Mesendoderm (in vitro differentiated cells): Measurements from ENCODE around the gene OR5K2. TPM values are rescaled to one million over a fixed set of nuclear protein-coding genes. Genes with fewer than 3 reads are reported as not detected.

Experiments
- DNase-seq: peaks from one replicate; pipeline ENCODE4 v3.0.0; 2013
- H2AK5ac ChIP-seq: 2 replicates; pipeline ENCODE4 v1.6.1; 2013; ENCODE audit warnings: low read length, inconsistent platforms
- H2BK120ac ChIP-seq: 2 replicates; pipeline ENCODE4 v1.6.1; 2013; ENCODE audit warnings: low read depth, mild to moderate bottlenecking, low read length, moderate library complexity, mixed read lengths
- H2BK15ac ChIP-seq: replicated peaks from 2 replicates; pipeline ENCODE4 v1.6.1; 2013; ENCODE audit warnings: low read depth, mild to moderate bottlenecking, moderate library complexity
- H2BK5ac ChIP-seq: 2 replicates; pipeline ENCODE4 v1.6.1; 2013; ENCODE audit warnings: low read length, inconsistent platforms
- H3K18ac ChIP-seq: 2 replicates; pipeline ENCODE4 v1.6.1; 2013; ENCODE audit warnings: mild to moderate bottlenecking, low read length, mixed read lengths
- H3K23ac ChIP-seq: one replicate; pipeline ENCODE4 v1.6.1; 2013; ENCODE audit warnings: low read length
- H3K27ac ChIP-seq: 2 replicates; pipeline ENCODE4 v1.5.1; 2013; ENCODE audit warnings: low read depth, mild to moderate bottlenecking, inconsistent platforms, low read length, moderate library complexity
- H3K27me3 ChIP-seq: 2 replicates; pipeline ENCODE4 v1.6.1; 2013; ENCODE audit warnings: low read length, control low read depth, mild to moderate bottlenecking, inconsistent platforms; ENCODE audit not compliant: insufficient read depth, poor library complexity
- H3K36me3 ChIP-seq: 2 replicates; pipeline ENCODE4 v1.6.1; 2013; ENCODE audit warnings: low read length, inconsistent platforms; ENCODE audit not compliant: control insufficient read depth, insufficient read depth
- H3K4ac ChIP-seq: one replicate; pipeline ENCODE4 v1.6.1; 2013; ENCODE audit warnings: low read depth, mild to moderate bottlenecking, low read length, moderate library complexity
- H3K4me1 ChIP-seq: 2 replicates; pipeline ENCODE4 v1.6.1; 2013; ENCODE audit warnings: low read depth, low read length, inconsistent platforms; ENCODE audit not compliant: control insufficient read depth
- H3K4me2 ChIP-seq: 2 replicates; pipeline ENCODE4 v1.6.1; 2013; ENCODE audit warnings: low read length
- H3K4me3 ChIP-seq: 2 replicates; pipeline ENCODE4 v1.5.1; 2013; ENCODE audit warnings: mild to moderate bottlenecking, low read length
- H3K56ac ChIP-seq: one replicate; pipeline ENCODE4 v1.6.1; 2013; ENCODE audit warnings: low read length
- H3K79me1 ChIP-seq: 2 replicates; pipeline ENCODE4 v1.6.1; 2013; ENCODE audit warnings: low read length, inconsistent platforms
- H3K79me2 ChIP-seq: 2 replicates; pipeline ENCODE4 v1.6.1; 2013; ENCODE audit warnings: mild to moderate bottlenecking, low read length; ENCODE audit not compliant: control insufficient read depth, insufficient read depth
- H3K9ac ChIP-seq: 2 replicates; pipeline ENCODE4 v1.6.1; 2013; ENCODE audit warnings: low read length, inconsistent platforms
- H4K5ac ChIP-seq: one replicate; pipeline ENCODE4 v1.6.1; 2013; ENCODE audit warnings: low read length
- H4K8ac ChIP-seq: one replicate; pipeline ENCODE4 v1.6.1; 2013; ENCODE audit warnings: low read depth, mild to moderate bottlenecking, control low read depth, low read length, moderate library complexity
- WGBS: extraction: QIAGEN DNeasy Blood & Tissue Kit; methylation state at CpG from one replicate; pipeline ENCODE4 v1.1.7; 2013; ENCODE audit warnings: low lambda C conversion rate, missing lambda C conversion rate; ENCODE audit not compliant: insufficient coverage; ENCODE audit errors: extremely low coverage; 5-methylcytosine and 5-hydroxymethylcytosine counted together
- polyA plus RNA-seq, 2 experiments: library from polyadenylated mRNA; stranded (reverse); fragments of 200-250 nt; gene quantifications; one replicate each; pipeline ENCODE4 v1.2.3, GENCODE V29; 2013

Gene OR5K2
- not detected for polyA plus RNA-seq (2013, experiment 1 of 2)
- polyA plus RNA-seq (2013, experiment 2 of 2): not detected

GRCh38 chr3:98497381-98497780 is at the start of gene OR5K2:
Gene OR5K2 (plus strand): TSS chr3:98497681. CDS start chr3:98497681, 0 bp downstream.
- H2BK120ac ChIP-seq: no peak within 1 kb of the TSS
- H3K27me3 ChIP-seq: no peaks in the 10 kb centered on the region
- no peak within 1 kb of the TSS for H4K8ac ChIP-seq
- no CpG with 5 or more reads among the region's 2 CpGs for WGBS
- H2AK5ac ChIP-seq: no peak within 1 kb of the TSS
- H3K4ac ChIP-seq: no peak within 1 kb of the TSS
- H2BK15ac ChIP-seq: no peak within 1 kb of the TSS
- no peaks in the 10 kb centered on the region for H3K36me3 ChIP-seq
- no peak within 1 kb of the TSS for H3K4me2 ChIP-seq
- no peak within 1 kb of the TSS for H3K4me3 ChIP-seq
- H4K5ac ChIP-seq: no peak within 1 kb of the TSS
- no peak within 1 kb of the TSS for H3K18ac ChIP-seq
- no peak within 1 kb of the TSS for H3K27ac ChIP-seq
- no peaks in the 10 kb centered on the region for H3K79me2 ChIP-seq
- no peak within 1 kb of the TSS for H3K23ac ChIP-seq
- no peaks in the 10 kb centered on the region for H3K79me1 ChIP-seq
- no peak within 1 kb of the TSS for H3K56ac ChIP-seq
- DNase-seq: no peak
- no peak within 1 kb of the TSS for H3K9ac ChIP-seq
- no peaks in the 10 kb centered on the region for H3K4me1 ChIP-seq
- no peak within 1 kb of the TSS for H2BK5ac ChIP-seq

- Histone ChIP-seq H2BK120ac (no peak overlapping the region), H4K8ac (no peak overlapping the region), H2BK5ac (no peak overlapping the region), H3K4me1 (no peaks in the 10 kb centered on the region), H3K4me2 (no peak overlapping the region), H3K79me2 (no peaks in the 10 kb centered on the region), H3K27me3 (no peaks in the 10 kb centered on the region), H3K4me3 (no peak overlapping the region), H2BK15ac (no peak overlapping the region), H3K56ac (no peak overlapping the region), H3K9ac (no peak overlapping the region), H4K5ac (no peak overlapping the region), H3K36me3 (no peaks in the 10 kb centered on the region), H3K23ac (no peak overlapping the region), H3K27ac (no peak overlapping the region), H3K4ac (no peak overlapping the region), H3K79me1 (no peaks in the 10 kb centered on the region), H3K18ac (no peak overlapping the region), H2AK5ac (no peak overlapping the region)
- WGBS: no CpG with 5 or more reads among the region's 7 CpGs
- DNase-seq: no peak
Measured at GRCh38 chr3:98449606-98450193, 47.8 kb upstream of the OR5K2 start.

- Histone ChIP-seq H3K27ac (no peak overlapping the region), H3K9ac (no peak overlapping the region), H3K56ac (no peak overlapping the region), H2AK5ac (no peak overlapping the region), H2BK15ac (no peak overlapping the region), H3K79me1 (no peaks in the 10 kb centered on the region), H3K4me3 (no peak overlapping the region), H2BK120ac (no peak overlapping the region), H3K4me1 (no peaks in the 10 kb centered on the region), H3K79me2 (no peaks in the 10 kb centered on the region), H4K5ac (no peak overlapping the region), H3K36me3 (no peaks in the 10 kb centered on the region), H3K4ac (no peak overlapping the region), H3K4me2 (no peak overlapping the region), H3K23ac (no peak overlapping the region), H3K18ac (no peak overlapping the region), H2BK5ac (no peak overlapping the region), H3K27me3 (no peaks in the 10 kb centered on the region), H4K8ac (no peak overlapping the region)
- no CpG with 5 or more reads among the region's 4 CpGs for WGBS
- no peak for DNase-seq
Measured at GRCh38 chr3:98450372-98450771, 47.1 kb upstream of the OR5K2 start.

- H2BK120ac ChIP-seq: no peak overlapping the region
- no peaks in the 10 kb centered on the region for H3K4me1 ChIP-seq
- H3K9ac ChIP-seq: no peak overlapping the region
- H2BK15ac ChIP-seq: no peak overlapping the region
- no peaks in the 10 kb centered on the region for H3K27me3 ChIP-seq
- H2BK5ac ChIP-seq: no peak overlapping the region
- no peaks in the 10 kb centered on the region for H3K36me3 ChIP-seq
- no peak overlapping the region for H3K4me3 ChIP-seq
- no peak overlapping the region for H3K27ac ChIP-seq
- no peak overlapping the region for H3K23ac ChIP-seq
- no peak overlapping the region for H3K4ac ChIP-seq
- no peak overlapping the region for H4K8ac ChIP-seq
- no peak overlapping the region for H2AK5ac ChIP-seq
- no peak overlapping the region for H3K56ac ChIP-seq
- H3K4me2 ChIP-seq: no peak overlapping the region
- H3K79me1 ChIP-seq: no peaks in the 10 kb centered on the region
- DNase-seq: no peak
- H4K5ac ChIP-seq: no peak overlapping the region
- H3K79me2 ChIP-seq: no peaks in the 10 kb centered on the region
- no peak overlapping the region for H3K18ac ChIP-seq
Measured at GRCh38 chr3:98453827-98454226, 43.7 kb upstream of the OR5K2 start.

- Histone ChIP-seq H2BK5ac (no peak overlapping the region), H3K36me3 (no peaks in the 10 kb centered on the region), H3K4me2 (no peak overlapping the region), H2BK15ac (no peak overlapping the region), H3K4ac (no peak overlapping the region), H3K9ac (no peak overlapping the region), H3K79me1 (no peaks in the 10 kb centered on the region), H3K79me2 (no peaks in the 10 kb centered on the region), H2BK120ac (no peak overlapping the region), H3K56ac (no peak overlapping the region), H4K5ac (no peak overlapping the region), H4K8ac (no peak overlapping the region), H3K27ac (no peak overlapping the region), H3K23ac (no peak overlapping the region), H3K18ac (no peak overlapping the region), H3K27me3 (no peaks in the 10 kb centered on the region), H2AK5ac (no peak overlapping the region), H3K4me3 (no peak overlapping the region), H3K4me1 (no peaks in the 10 kb centered on the region)
- DNase-seq: no peak
- WGBS: no CpG with 5 or more reads among the region's 1 CpG
Measured at GRCh38 chr3:98454929-98455328, 42.6 kb upstream of the OR5K2 start.

- no peaks in the 10 kb centered on the region for H3K79me1 ChIP-seq
- WGBS: no CpG with 5 or more reads among the region's 2 CpGs
- H3K4me3 ChIP-seq: no peak overlapping the region
- H3K56ac ChIP-seq: no peak overlapping the region
- H3K4me1 ChIP-seq: no peaks in the 10 kb centered on the region
- H4K5ac ChIP-seq: no peak overlapping the region
- H3K27ac ChIP-seq: no peak overlapping the region
- no peak overlapping the region for H4K8ac ChIP-seq
- H2BK5ac ChIP-seq: no peak overlapping the region
- H2BK120ac ChIP-seq: no peak overlapping the region
- DNase-seq: peak; percentile 7
- no peak overlapping the region for H3K18ac ChIP-seq
- no peak overlapping the region for H3K9ac ChIP-seq
- H2BK15ac ChIP-seq: no peak overlapping the region
- no peak overlapping the region for H2AK5ac ChIP-seq
- no peak overlapping the region for H3K4ac ChIP-seq
- no peak overlapping the region for H3K23ac ChIP-seq
- H3K79me2 ChIP-seq: no peaks in the 10 kb centered on the region
- H3K4me2 ChIP-seq: no peak overlapping the region
- H3K36me3 ChIP-seq: no peaks in the 10 kb centered on the region
- H3K27me3 ChIP-seq: no peaks in the 10 kb centered on the region
Measured at GRCh38 chr3:98457543-98457942, 39.9 kb upstream of the OR5K2 start.
